GM12878 (cell line): ENCODE data around the gene HELZ. TPM values are rescaled to one million over a fixed set of nuclear protein-coding genes. Genes with fewer than 3 reads are reported as not detected.

Experiments used
- DPF2 ChIP-seq: fragments of 450-650 bp; IDR thresholded peaks from 2 replicates; pipeline ENCODE4 v1.6.1; 2017; ENCODE audit warnings: mild to moderate bottlenecking
- ESRRA ChIP-seq: IDR thresholded peaks from 2 replicates; pipeline ENCODE4 v1.6.1; 2012; ENCODE audit warnings: mild to moderate bottlenecking, low read length, improper control_type of control experiment
- HCFC1 ChIP-seq: fragments of 150-350 bp; IDR thresholded peaks from 2 replicates; pipeline ENCODE4 v1.6.1; 2014; ENCODE audit warnings: low read length
- TBL1XR1 ChIP-seq: IDR thresholded peaks from 2 replicates; pipeline ENCODE4 v1.6.1; 2012; ENCODE audit warnings: low read depth, low read length, improper control_type of control experiment
- TCF12 ChIP-seq: IDR thresholded peaks from 2 replicates; pipeline ENCODE4 v1.6.1; 2011; ENCODE audit warnings: low read depth, mild to moderate bottlenecking, low read length
- polyA plus RNA-seq, 11 experiments: library from polyadenylated mRNA; depleted of rRNA in 4 of 11; unstranded in 6 of 11; stranded (reverse) in 5 of 11; fragments of >200 nt; fragmentation: Nextera tagmentation in 4 of 11; fragmentation: Illumina TruSeq in 1 of 11; extraction: Ambion mirVana in 4 of 11; extraction: Trizol in 1 of 11; gene quantifications; 1 replicate in 1 of 11; 2 replicates in 10 of 11; pipeline versions ENCODE4 v1.2.1 to v1.2.3, GENCODE V29; 2011 to 2016; ENCODE audit warnings: inconsistent platforms in 2 of 11, missing spikeins in 2 of 11, low read depth in 1 of 11
- total RNA-seq, 4 experiments: library from RNA; depleted of rRNA in 3 of 4; stranded (reverse); fragments of >200 nt in 3 of 4; fragmentation: Illumina TruSeq in 1 of 4; extraction: Trizol in 1 of 4; gene quantifications; 2 replicates each; pipeline versions ENCODE4 v1.2.1 to v1.2.3, GENCODE V29; 2013 to 2021
- TF ChIP-seq, protein P1 (sequence below): IDR thresholded peaks from 2 replicates; pipeline ENCODE4 v1.6.1; 2011; ENCODE audit warnings: borderline replicate concordance, low read depth, mild to moderate bottlenecking, moderate library complexity, low read length; ENCODE audit not compliant: insufficient read depth, poor library complexity, severe bottlenecking
- TF ChIP-seq, protein P2 (sequence below): IDR thresholded peaks from 2 replicates; pipeline ENCODE4 v1.6.1; 2011; ENCODE audit warnings: mild to moderate bottlenecking, low read depth, low read length, moderate library complexity; ENCODE audit not compliant: insufficient replicate concordance
- TF ChIP-seq, protein P3 (sequence below): fragments of 450-650 bp; IDR thresholded peaks from 2 replicates; pipeline ENCODE4 v1.6.1; 2014; ENCODE audit warnings: mild to moderate bottlenecking
- TF ChIP-seq, protein P4 (sequence below): fragments of 450-650 bp; conservative IDR thresholded peaks from 2 replicates; pipeline ENCODE4 v1.6.1; 2017; ENCODE audit warnings: mild to moderate bottlenecking, moderate library complexity
- TF ChIP-seq, protein P5 (sequence below): IDR thresholded peaks from 2 replicates; pipeline ENCODE4 v1.6.1; 2011; ENCODE audit warnings: borderline replicate concordance, low read depth, mild to moderate bottlenecking, moderate library complexity, mixed read lengths, low read length; ENCODE audit not compliant: insufficient read depth; ENCODE audit errors: extremely low read length

The HELZ gene
- total and polyA plus RNA-seq, 10 of the 15 experiments (the other 5 are each of a cell fraction or from before 2014, with no cell fraction given), result 1.5 to 36.8 (median 19.1) TPM

DNA sequence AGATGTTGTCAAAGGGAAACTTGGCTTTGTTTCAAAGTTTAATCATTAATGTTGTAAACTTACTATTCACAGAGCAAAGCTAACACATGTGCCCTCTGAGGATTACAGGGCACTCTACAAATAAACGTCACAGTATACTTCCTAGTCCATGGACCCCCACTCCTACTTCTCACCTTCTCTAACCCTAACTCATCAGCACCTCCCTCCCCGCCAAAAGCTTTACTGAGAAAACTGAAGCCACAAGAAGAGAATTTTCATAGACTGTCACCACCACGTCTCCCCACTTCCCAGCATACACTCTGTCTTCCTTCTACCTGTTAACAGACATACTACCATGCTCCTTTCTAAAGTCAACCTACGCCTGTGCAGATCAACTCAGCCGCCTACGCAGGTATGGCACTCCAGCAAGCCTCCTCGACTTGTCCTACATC, 29.0 kb downstream of the HELZ start (continued):
- TF ChIP-seq, protein P1, sequence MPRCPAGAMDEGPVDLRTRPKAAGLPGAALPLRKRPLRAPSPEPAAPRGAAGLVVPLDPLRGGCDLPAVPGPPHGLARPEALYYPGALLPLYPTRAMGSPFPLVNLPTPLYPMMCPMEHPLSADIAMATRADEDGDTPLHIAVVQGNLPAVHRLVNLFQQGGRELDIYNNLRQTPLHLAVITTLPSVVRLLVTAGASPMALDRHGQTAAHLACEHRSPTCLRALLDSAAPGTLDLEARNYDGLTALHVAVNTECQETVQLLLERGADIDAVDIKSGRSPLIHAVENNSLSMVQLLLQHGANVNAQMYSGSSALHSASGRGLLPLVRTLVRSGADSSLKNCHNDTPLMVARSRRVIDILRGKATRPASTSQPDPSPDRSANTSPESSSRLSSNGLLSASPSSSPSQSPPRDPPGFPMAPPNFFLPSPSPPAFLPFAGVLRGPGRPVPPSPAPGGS, result no peak
- TF ChIP-seq, protein P2, sequence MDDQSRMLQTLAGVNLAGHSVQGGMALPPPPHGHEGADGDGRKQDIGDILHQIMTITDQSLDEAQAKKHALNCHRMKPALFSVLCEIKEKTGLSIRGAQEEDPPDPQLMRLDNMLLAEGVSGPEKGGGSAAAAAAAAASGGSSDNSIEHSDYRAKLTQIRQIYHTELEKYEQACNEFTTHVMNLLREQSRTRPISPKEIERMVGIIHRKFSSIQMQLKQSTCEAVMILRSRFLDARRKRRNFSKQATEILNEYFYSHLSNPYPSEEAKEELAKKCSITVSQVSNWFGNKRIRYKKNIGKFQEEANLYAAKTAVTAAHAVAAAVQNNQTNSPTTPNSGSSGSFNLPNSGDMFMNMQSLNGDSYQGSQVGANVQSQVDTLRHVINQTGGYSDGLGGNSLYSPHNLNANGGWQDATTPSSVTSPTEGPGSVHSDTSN, result no peak
- TF ChIP-seq TCF12, result no peak
- no peak for TF ChIP-seq TBL1XR1
- TF ChIP-seq, protein P3, sequence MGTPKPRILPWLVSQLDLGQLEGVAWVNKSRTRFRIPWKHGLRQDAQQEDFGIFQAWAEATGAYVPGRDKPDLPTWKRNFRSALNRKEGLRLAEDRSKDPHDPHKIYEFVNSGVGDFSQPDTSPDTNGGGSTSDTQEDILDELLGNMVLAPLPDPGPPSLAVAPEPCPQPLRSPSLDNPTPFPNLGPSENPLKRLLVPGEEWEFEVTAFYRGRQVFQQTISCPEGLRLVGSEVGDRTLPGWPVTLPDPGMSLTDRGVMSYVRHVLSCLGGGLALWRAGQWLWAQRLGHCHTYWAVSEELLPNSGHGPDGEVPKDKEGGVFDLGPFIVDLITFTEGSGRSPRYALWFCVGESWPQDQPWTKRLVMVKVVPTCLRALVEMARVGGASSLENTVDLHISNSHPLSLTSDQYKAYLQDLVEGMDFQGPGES, result no peak
- TF ChIP-seq, protein P4, sequence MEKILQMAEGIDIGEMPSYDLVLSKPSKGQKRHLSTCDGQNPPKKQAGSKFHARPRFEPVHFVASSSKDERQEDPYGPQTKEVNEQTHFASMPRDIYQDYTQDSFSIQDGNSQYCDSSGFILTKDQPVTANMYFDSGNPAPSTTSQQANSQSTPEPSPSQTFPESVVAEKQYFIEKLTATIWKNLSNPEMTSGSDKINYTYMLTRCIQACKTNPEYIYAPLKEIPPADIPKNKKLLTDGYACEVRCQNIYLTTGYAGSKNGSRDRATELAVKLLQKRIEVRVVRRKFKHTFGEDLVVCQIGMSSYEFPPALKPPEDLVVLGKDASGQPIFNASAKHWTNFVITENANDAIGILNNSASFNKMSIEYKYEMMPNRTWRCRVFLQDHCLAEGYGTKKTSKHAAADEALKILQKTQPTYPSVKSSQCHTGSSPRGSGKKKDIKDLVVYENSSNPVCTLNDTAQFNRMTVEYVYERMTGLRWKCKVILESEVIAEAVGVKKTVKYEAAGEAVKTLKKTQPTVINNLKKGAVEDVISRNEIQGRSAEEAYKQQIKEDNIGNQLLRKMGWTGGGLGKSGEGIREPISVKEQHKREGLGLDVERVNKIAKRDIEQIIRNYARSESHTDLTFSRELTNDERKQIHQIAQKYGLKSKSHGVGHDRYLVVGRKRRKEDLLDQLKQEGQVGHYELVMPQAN, result no peak
- TF ChIP-seq DPF2, result no peak
- TF ChIP-seq ESRRA, result no peak
- TF ChIP-seq, protein P5, sequence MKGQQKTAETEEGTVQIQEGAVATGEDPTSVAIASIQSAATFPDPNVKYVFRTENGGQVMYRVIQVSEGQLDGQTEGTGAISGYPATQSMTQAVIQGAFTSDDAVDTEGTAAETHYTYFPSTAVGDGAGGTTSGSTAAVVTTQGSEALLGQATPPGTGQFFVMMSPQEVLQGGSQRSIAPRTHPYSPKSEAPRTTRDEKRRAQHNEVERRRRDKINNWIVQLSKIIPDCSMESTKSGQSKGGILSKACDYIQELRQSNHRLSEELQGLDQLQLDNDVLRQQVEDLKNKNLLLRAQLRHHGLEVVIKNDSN, result no peak
- TF ChIP-seq HCFC1, result no peak
- TF ChIP-seq, all 136 proteins: peak for 8
